Neural cell (in vitro differentiated cells): Measurements from ENCODE around the gene HCK. TPM values are rescaled to one million over a fixed set of nuclear protein-coding genes. Genes with fewer than 3 reads are reported as not detected.
A peak's percentile ranks its signal among the peaks of the same experiment; 100 is the strongest.

Experiments
- H2AFZ ChIP-seq: fragments of 200-600, 300-800 bp; sonication (generic), shearing (Covaris generic); 2 replicates; pipeline ENCODE4 v1.6.0; 2014; ENCODE audit warnings: low read depth, mild to moderate bottlenecking, antibody characterized with exemption, low read length, moderate library complexity
- H3F3A ChIP-seq: fragments of 200-600 bp; shearing (Covaris generic); 2 replicates; pipeline ENCODE4 v1.6.1; 2016; ENCODE audit warnings: mild to moderate bottlenecking, moderate library complexity, mixed read lengths, antibody characterized with exemption, low read length; ENCODE audit not compliant: insufficient read depth, poor library complexity, severe bottlenecking
- H3K27ac ChIP-seq: fragments of 200-600, 300-800 bp; sonication (generic), shearing (Covaris generic); 2 replicates; pipeline ENCODE4 v1.5.1; 2014; ENCODE audit warnings: mild to moderate bottlenecking, low read length, moderate library complexity
- H3K27me3 ChIP-seq: fragments of 300-800, 200-600 bp; sonication (generic), shearing (Covaris generic); 2 replicates; pipeline ENCODE4 v1.6.0; 2014; ENCODE audit warnings: mild to moderate bottlenecking, low read depth, low read length, moderate library complexity; ENCODE audit not compliant: insufficient read depth
- H3K36me3 ChIP-seq: fragments of 300-800, 200-600 bp; sonication (generic), shearing (Covaris generic); 2 replicates; pipeline ENCODE4 v1.5.1; 2014; ENCODE audit warnings: mild to moderate bottlenecking, antibody characterized with exemption, low read length, moderate library complexity; ENCODE audit not compliant: insufficient read depth
- H3K4me2 ChIP-seq: fragments of 300-800, 200-600 bp; sonication (generic), shearing (Covaris generic); 2 replicates; pipeline ENCODE4 v1.6.0; 2014; ENCODE audit warnings: mild to moderate bottlenecking, low read length
- H3K4me3 ChIP-seq: fragments of 300-800, 200-600 bp; sonication (generic), shearing (Covaris generic); 2 replicates; pipeline ENCODE4 v1.5.1; 2014; ENCODE audit warnings: mild to moderate bottlenecking, low read length, moderate library complexity
- H3K79me2 ChIP-seq: fragments of 200-600 bp; shearing (Covaris generic); replicated peaks from 2 replicates; pipeline ENCODE4 v1.6.0; 2014; ENCODE audit warnings: mild to moderate bottlenecking, low read length, moderate library complexity; ENCODE audit not compliant: insufficient read depth
- H3K9ac ChIP-seq: fragments of 300-800, 200-600 bp; sonication (generic), shearing (Covaris generic); 2 replicates; pipeline ENCODE4 v1.6.1; 2016; ENCODE audit warnings: mild to moderate bottlenecking, low read length, mixed read lengths
- H3K9me2 ChIP-seq: fragments of 200-600 bp; shearing (Covaris generic); 2 replicates; pipeline ENCODE4 v1.6.1; 2016; ENCODE audit warnings: mild to moderate bottlenecking, low read length, mixed read lengths; ENCODE audit not compliant: insufficient read depth
- H3K9me3 ChIP-seq: fragments of 200-600, 300-800 bp; sonication (generic), shearing (Covaris generic); 2 replicates; pipeline ENCODE4 v1.6.1; 2016; ENCODE audit warnings: mild to moderate bottlenecking, mixed run types, low read length, moderate library complexity, mixed read lengths
- H4K20me1 ChIP-seq: fragments of 200-600 bp; shearing (Covaris generic); 2 replicates; pipeline ENCODE4 v1.6.1; 2016; ENCODE audit warnings: mild to moderate bottlenecking, mixed run types; ENCODE audit not compliant: insufficient read depth
- EP300 ChIP-seq: fragments of 450-650 bp; conservative IDR thresholded peaks from 2 replicates; pipeline ENCODE4 v1.6.1; 2014; ENCODE audit warnings: antibody characterized with exemption, mild to moderate bottlenecking, moderate library complexity; ENCODE audit not compliant: poor library complexity, severe bottlenecking
- EZH2 ChIP-seq: fragments of 200-600, 300-800 bp; shearing (Covaris generic), sonication (generic); IDR thresholded peaks from 2 replicates; pipeline ENCODE4 v1.6.1; 2014; ENCODE audit warnings: antibody characterized with exemption, low read length, borderline replicate concordance, mild to moderate bottlenecking; ENCODE audit not compliant: insufficient read depth, poor library complexity, severe bottlenecking
- MXI1 ChIP-seq: fragments of 450-650 bp; conservative IDR thresholded peaks from 2 replicates; pipeline ENCODE4 v1.6.1; 2014; ENCODE audit warnings: antibody characterized with exemption, mild to moderate bottlenecking; ENCODE audit not compliant: poor library complexity, severe bottlenecking
- POLR2AphosphoS5 ChIP-seq: IDR thresholded peaks from 2 replicates; pipeline ENCODE4 v1.6.1; 2012
- RAD21 ChIP-seq: fragments of 450-650 bp; conservative IDR thresholded peaks from 2 replicates; pipeline ENCODE4 v1.6.1; 2014; ENCODE audit warnings: antibody characterized with exemption, mild to moderate bottlenecking, moderate library complexity
- SMC3 ChIP-seq: fragments of 450-650 bp; conservative IDR thresholded peaks from 2 replicates; pipeline ENCODE4 v1.6.1; 2014; ENCODE audit warnings: antibody characterized with exemption, mild to moderate bottlenecking, moderate library complexity; ENCODE audit not compliant: poor library complexity
- TAF1 ChIP-seq: IDR thresholded peaks from 2 replicates; pipeline ENCODE4 v1.6.1; 2012; ENCODE audit warnings: low read depth
- polyA plus RNA-seq: library from polyadenylated mRNA; depleted of rRNA; stranded (reverse); fragments of >200 nt; gene quantifications from 2 replicates; pipeline ENCODE4 v1.2.3, GENCODE V29; 2014
- TF ChIP-seq, protein P1 (sequence below): IDR thresholded peaks from 2 replicates; pipeline ENCODE4 v1.6.1; 2012; ENCODE audit warnings: borderline replicate concordance
- TF ChIP-seq, protein P2 (sequence below): fragments of 450-650 bp; IDR thresholded peaks from 2 replicates; pipeline ENCODE4 v1.5.1; 2014; ENCODE audit warnings: antibody characterized with exemption, mild to moderate bottlenecking, moderate library complexity; ENCODE audit not compliant: poor library complexity, severe bottlenecking

HCK gene
- polyA plus RNA-seq, 1 donor from 2014 or later = 0.58 TPM

DNA sequence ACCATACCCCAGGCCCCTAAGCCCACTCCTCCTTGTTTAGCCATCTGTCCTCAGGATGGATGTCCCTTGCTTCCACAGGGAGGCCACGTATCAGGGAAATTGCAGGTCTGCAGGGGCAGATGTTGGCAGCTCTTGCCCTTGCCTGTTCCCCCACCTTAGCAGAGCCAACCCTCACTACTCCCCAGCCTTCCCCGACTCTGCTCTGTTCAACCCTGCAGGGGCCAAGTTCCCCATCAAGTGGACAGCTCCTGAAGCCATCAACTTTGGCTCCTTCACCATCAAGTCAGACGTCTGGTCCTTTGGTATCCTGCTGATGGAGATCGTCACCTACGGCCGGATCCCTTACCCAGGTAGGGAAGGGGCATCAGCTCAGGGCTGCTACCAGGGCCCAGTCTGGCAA is 46.7 kb downstream of the HCK start:
- H4K20me1 ChIP-seq = no peaks in the 10 kb centered on the region
- no peaks in the 10 kb centered on the region for H3F3A ChIP-seq
- H3K4me2 ChIP-seq = no peak overlapping the region
- H3K27ac ChIP-seq = no peak overlapping the region
- H3K9ac ChIP-seq = no peak overlapping the region
- H2AFZ ChIP-seq = no peak overlapping the region
- no peaks in the 10 kb centered on the region for H3K36me3 ChIP-seq
- TF ChIP-seq EZH2 (no peak), MXI1 (no peak), RAD21 (no peak), EP300 (no peak)
- TF ChIP-seq, protein P1, sequence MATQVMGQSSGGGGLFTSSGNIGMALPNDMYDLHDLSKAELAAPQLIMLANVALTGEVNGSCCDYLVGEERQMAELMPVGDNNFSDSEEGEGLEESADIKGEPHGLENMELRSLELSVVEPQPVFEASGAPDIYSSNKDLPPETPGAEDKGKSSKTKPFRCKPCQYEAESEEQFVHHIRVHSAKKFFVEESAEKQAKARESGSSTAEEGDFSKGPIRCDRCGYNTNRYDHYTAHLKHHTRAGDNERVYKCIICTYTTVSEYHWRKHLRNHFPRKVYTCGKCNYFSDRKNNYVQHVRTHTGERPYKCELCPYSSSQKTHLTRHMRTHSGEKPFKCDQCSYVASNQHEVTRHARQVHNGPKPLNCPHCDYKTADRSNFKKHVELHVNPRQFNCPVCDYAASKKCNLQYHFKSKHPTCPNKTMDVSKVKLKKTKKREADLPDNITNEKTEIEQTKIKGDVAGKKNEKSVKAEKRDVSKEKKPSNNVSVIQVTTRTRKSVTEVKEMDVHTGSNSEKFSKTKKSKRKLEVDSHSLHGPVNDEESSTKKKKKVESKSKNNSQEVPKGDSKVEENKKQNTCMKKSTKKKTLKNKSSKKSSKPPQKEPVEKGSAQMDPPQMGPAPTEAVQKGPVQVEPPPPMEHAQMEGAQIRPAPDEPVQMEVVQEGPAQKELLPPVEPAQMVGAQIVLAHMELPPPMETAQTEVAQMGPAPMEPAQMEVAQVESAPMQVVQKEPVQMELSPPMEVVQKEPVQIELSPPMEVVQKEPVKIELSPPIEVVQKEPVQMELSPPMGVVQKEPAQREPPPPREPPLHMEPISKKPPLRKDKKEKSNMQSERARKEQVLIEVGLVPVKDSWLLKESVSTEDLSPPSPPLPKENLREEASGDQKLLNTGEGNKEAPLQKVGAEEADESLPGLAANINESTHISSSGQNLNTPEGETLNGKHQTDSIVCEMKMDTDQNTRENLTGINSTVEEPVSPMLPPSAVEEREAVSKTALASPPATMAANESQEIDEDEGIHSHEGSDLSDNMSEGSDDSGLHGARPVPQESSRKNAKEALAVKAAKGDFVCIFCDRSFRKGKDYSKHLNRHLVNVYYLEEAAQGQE = no peak
- no peaks in the 10 kb centered on the region for H3K9me3 ChIP-seq
- H3K4me3 ChIP-seq = no peak overlapping the region
- no peaks in the 10 kb centered on the region for H3K79me2 ChIP-seq
- H3K27me3 ChIP-seq = peaks cover 8% of the 10 kb centered on the region
- no peaks in the 10 kb centered on the region for H3K9me2 ChIP-seq

DNA sequence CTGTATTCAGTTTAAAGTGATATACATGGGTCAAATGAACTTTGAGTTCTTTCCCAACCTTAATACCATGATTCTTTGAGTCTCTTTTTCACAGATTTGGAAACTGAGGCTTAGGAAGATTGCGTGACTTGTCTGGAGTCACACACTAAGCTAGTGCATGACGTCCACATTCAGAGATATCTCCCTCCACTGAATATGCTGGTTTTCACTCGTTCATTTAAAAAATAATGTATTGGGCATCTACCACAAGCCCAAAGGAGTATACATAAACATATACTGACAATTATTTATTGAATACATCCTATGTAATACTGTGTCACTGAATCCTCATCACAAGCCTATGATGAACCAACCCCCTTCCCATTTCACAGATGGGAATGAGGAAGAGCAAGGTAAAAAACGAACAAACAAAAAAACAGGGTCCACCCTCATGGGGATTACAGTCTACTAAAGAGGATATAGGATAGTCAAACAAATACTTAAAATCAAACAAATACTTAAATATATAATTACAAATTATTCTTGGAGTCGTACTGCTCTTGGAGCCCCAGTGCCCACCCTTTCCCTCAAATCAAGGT is 56.9 kb downstream of the HCK start:
- H3K27ac ChIP-seq = peak overlapping the region; percentile 93
- no peak overlapping the region for H3K4me2 ChIP-seq
- H4K20me1 ChIP-seq = no peaks in the 10 kb centered on the region
- no peaks in the 10 kb centered on the region for H3K9me3 ChIP-seq
- H3K4me3 ChIP-seq = peak overlapping the region; percentile 71
- TF ChIP-seq POLR2AphosphoS5 (no peak), EP300 (no peak), EZH2 (no peak), MXI1 (no peak), RAD21 (no peak), TAF1 (no peak), SMC3 (no peak)
- TF ChIP-seq, protein P2, sequence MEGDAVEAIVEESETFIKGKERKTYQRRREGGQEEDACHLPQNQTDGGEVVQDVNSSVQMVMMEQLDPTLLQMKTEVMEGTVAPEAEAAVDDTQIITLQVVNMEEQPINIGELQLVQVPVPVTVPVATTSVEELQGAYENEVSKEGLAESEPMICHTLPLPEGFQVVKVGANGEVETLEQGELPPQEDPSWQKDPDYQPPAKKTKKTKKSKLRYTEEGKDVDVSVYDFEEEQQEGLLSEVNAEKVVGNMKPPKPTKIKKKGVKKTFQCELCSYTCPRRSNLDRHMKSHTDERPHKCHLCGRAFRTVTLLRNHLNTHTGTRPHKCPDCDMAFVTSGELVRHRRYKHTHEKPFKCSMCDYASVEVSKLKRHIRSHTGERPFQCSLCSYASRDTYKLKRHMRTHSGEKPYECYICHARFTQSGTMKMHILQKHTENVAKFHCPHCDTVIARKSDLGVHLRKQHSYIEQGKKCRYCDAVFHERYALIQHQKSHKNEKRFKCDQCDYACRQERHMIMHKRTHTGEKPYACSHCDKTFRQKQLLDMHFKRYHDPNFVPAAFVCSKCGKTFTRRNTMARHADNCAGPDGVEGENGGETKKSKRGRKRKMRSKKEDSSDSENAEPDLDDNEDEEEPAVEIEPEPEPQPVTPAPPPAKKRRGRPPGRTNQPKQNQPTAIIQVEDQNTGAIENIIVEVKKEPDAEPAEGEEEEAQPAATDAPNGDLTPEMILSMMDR = no peak
- TF ChIP-seq, protein P1 = no peak
- peaks cover 36% of the 10 kb centered on the region for H3K79me2 ChIP-seq
- no peaks in the 10 kb centered on the region for H3K36me3 ChIP-seq
- H3K9me2 ChIP-seq = no peaks in the 10 kb centered on the region
- H3K9ac ChIP-seq = peak overlapping the region; percentile 97
- H3F3A ChIP-seq = no peaks in the 10 kb centered on the region
- H3K27me3 ChIP-seq = peaks cover 4% of the 10 kb centered on the region
- peak overlapping the region; percentile 93 for H2AFZ ChIP-seq
